Liver (tissue), 9 donors: Measurements from ENCODE around the gene BRSK1. TPM values are rescaled to one million over a fixed set of nuclear protein-coding genes. Genes with fewer than 3 reads are reported as not detected.

Experiments used
- DNase-seq: peaks from one replicate; pipeline ENCODE4 v3.0.0-alpha.2; 2017; ENCODE audit warnings: low spot score
- H3K27ac ChIP-seq, 2 donors: one replicate each; pipeline ENCODE4 v1.7.0; 2013; ENCODE audit warnings: inconsistent platforms in 2 of 2, low read length in 2 of 2, control low read depth in 1 of 2, low read depth in 1 of 2, mild to moderate bottlenecking in 1 of 2
- H3K27me3 ChIP-seq, 4 donors: one replicate each; pipeline versions ENCODE4 v1.6.1 to v1.7.0; 2013; ENCODE audit warnings: low read length in 3 of 4, inconsistent platforms in 1 of 4, mild to moderate bottlenecking in 1 of 4, moderate library complexity in 1 of 4; ENCODE audit not compliant: control insufficient read depth in 4 of 4, insufficient read depth in 4 of 4
- H3K36me3 ChIP-seq, 4 donors: one replicate each; pipeline versions ENCODE4 v1.6.1 to v1.7.0; 2013; ENCODE audit warnings: low read length in 3 of 4, mild to moderate bottlenecking in 3 of 4, low read depth in 1 of 4, moderate library complexity in 1 of 4; ENCODE audit not compliant: control insufficient read depth in 4 of 4, insufficient read depth in 3 of 4
- H3K4me1 ChIP-seq, 4 donors: one replicate each; pipeline versions ENCODE4 v1.6.1 to v1.7.0; 2013; ENCODE audit warnings: low read length in 3 of 4, mild to moderate bottlenecking in 3 of 4, moderate library complexity in 1 of 4; ENCODE audit not compliant: control insufficient read depth in 4 of 4, insufficient read depth in 4 of 4
- H3K4me3 ChIP-seq, 3 donors: one replicate each; pipeline versions ENCODE4 v1.6.1 to v1.7.0; 2013; ENCODE audit warnings: low read length in 3 of 3, control low read depth in 1 of 3, low read depth in 1 of 3, mild to moderate bottlenecking in 1 of 3
- H3K9ac ChIP-seq, 2 donors: one replicate each; pipeline ENCODE4 v1.7.0; 2013; ENCODE audit warnings: low read length in 2 of 2, mild to moderate bottlenecking in 2 of 2, moderate library complexity in 2 of 2, control low read depth in 1 of 2, low read depth in 1 of 2
- H3K9me3 ChIP-seq, 4 donors: one replicate each; pipeline versions ENCODE4 v1.6.1 to v1.7.0; 2013; ENCODE audit warnings: low read length in 3 of 4; ENCODE audit not compliant: control insufficient read depth in 4 of 4
- ATF3 ChIP-seq: IDR thresholded peaks from 2 replicates; pipeline ENCODE4 v1.6.1; 2016; ENCODE audit warnings: antibody characterized with exemption
- CTCF ChIP-seq: fragments of 150-350 bp; IDR thresholded peaks from 2 replicates; pipeline ENCODE4 v1.5.1; 2017; ENCODE audit warnings: improper control_type of control experiment, low read depth, low read length; ENCODE audit not compliant: missing input control
- EGR1 ChIP-seq, 2 donors: IDR thresholded peaks; 2 replicates each; pipeline ENCODE4 v1.6.1; 2016 to 2018; ENCODE audit warnings: antibody characterized with exemption in 2 of 2, low read depth in 2 of 2
- FOXA1 ChIP-seq: IDR thresholded peaks from 2 replicates; pipeline ENCODE4 v1.6.1; 2016; ENCODE audit warnings: antibody characterized with exemption
- FOXA2 ChIP-seq: IDR thresholded peaks from 2 replicates; pipeline ENCODE4 v1.6.1; 2016; ENCODE audit warnings: antibody characterized with exemption
- GABPA ChIP-seq, 2 donors: IDR thresholded peaks in 1 of 2; conservative IDR thresholded peaks in 1 of 2; 2 replicates each; pipeline ENCODE4 v1.6.1; 2016; ENCODE audit warnings: antibody characterized with exemption in 2 of 2, mild to moderate bottlenecking in 1 of 2, moderate library complexity in 1 of 2
- HNF4A ChIP-seq, 2 donors: conservative IDR thresholded peaks; 2 replicates each; pipeline ENCODE4 v1.6.1; 2016; ENCODE audit warnings: antibody characterized with exemption in 2 of 2, mild to moderate bottlenecking in 2 of 2
- HNF4G ChIP-seq: IDR thresholded peaks from 2 replicates; pipeline ENCODE4 v1.6.1; 2016; ENCODE audit warnings: antibody characterized with exemption
- JUND ChIP-seq, 2 donors: IDR thresholded peaks; 2 replicates each; pipeline ENCODE4 v1.6.1; 2016; ENCODE audit warnings: antibody characterized with exemption in 2 of 2
- NR2F2 ChIP-seq: IDR thresholded peaks from 2 replicates; pipeline ENCODE4 v1.6.1; 2016; ENCODE audit warnings: antibody characterized with exemption
- RAD21 ChIP-seq, 2 donors: IDR thresholded peaks; 2 replicates each; pipeline ENCODE4 v1.6.1; 2016; ENCODE audit warnings: antibody characterized with exemption in 2 of 2, mild to moderate bottlenecking in 2 of 2
- REST ChIP-seq: IDR thresholded peaks from 2 replicates; pipeline ENCODE4 v1.6.1; 2016; ENCODE audit warnings: antibody characterized with exemption, mild to moderate bottlenecking
- RXRA ChIP-seq, 2 donors: IDR thresholded peaks; 2 replicates each; pipeline ENCODE4 v1.6.1; 2017 to 2018; ENCODE audit warnings: antibody characterized with exemption in 2 of 2, mild to moderate bottlenecking in 1 of 2
- SP1 ChIP-seq: IDR thresholded peaks from 2 replicates; pipeline ENCODE4 v1.6.1; 2018; ENCODE audit warnings: antibody characterized with exemption, mild to moderate bottlenecking
- TAF1 ChIP-seq: conservative IDR thresholded peaks from 2 replicates; pipeline ENCODE4 v1.6.1; 2016; ENCODE audit warnings: antibody characterized with exemption, mild to moderate bottlenecking
- YY1 ChIP-seq: IDR thresholded peaks from 2 replicates; pipeline ENCODE4 v1.6.1; 2016; ENCODE audit warnings: antibody characterized with exemption, mild to moderate bottlenecking
- WGBS: extraction: QIAGEN DNeasy Blood & Tissue Kit; methylation state at CpG from one replicate; pipeline ENCODE4 v1.1.7; 2013; 5-methylcytosine and 5-hydroxymethylcytosine counted together
- polyA plus RNA-seq, 2 donors: library from polyadenylated mRNA; stranded (reverse) in 1 of 2; unstranded in 1 of 2; fragments of 200-250 nt in 1 of 2; fragments of >200 nt in 1 of 2; fragmentation: Nextera tagmentation in 1 of 2; extraction: Ambion mirVana in 1 of 2; gene quantifications; one replicate each; pipeline versions ENCODE4 v1.2.1 to v1.2.3, GENCODE V29; 2013 to 2015
- total RNA-seq, 2 donors: library from RNA; depleted of rRNA; stranded (reverse); fragments of >200 nt; gene quantifications; one replicate each; pipeline ENCODE4 v1.2.3, GENCODE V29; 2014
- TF ChIP-seq, protein P1 (sequence below): IDR thresholded peaks from 2 replicates; pipeline ENCODE4 v1.6.1; 2016; ENCODE audit warnings: antibody characterized with exemption
- TF ChIP-seq, protein P2 (sequence below): IDR thresholded peaks from 2 replicates; pipeline ENCODE4 v1.6.1; 2016; ENCODE audit warnings: antibody characterized with exemption
- donor health status: healthy.
- donor health status: healthy.
- donor health status: healthy.
- donor health status: healthy.
- donor health status: healthy.

Gene BRSK1
- total and polyA plus RNA-seq, 4 donors = 0.10 to 0.65 (median 0.42) TPM; not detected in 1

DNA sequence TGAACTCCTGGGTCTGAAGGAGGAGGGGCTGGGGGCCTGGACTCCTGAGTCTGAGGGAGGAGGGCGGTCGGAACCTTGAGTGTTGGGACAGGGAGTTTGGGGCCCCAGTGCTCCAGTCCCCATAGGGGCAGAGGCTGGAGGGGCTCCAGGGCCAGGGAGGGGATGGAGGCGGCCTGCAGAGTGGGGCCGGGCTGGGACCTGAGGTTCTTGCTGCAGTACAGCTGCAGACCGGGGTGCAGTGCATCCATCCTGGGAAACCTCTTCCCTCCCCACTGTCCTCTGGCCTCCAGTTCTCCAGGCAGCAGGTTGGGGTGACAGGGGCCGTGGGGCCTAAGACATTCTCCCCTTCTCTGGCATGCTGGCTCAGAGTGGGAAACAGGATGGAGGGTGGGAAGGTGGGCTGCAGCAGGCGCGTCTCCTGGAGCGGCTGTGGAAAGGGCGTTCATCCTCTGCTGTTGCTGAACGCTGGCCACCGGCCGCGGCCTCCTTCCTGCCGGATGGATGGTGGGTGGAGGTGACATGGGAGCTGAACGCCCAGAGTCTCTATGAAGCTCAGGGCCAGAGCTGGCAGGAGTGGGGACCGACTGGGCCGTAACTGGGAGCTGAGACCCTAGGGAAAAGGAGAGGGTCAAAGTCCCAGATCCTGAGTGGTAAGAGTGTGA lies 1.6 kb downstream of the BRSK1 start:
- DNase-seq = no peak
- no peak overlapping the region for H3K4me3 ChIP-seq
- WGBS = 50% methylated on average over 18 of the region's 18 CpGs
- no peak overlapping the region for H3K9ac ChIP-seq
- H3K36me3 ChIP-seq = no peaks in the 10 kb centered on the region
- TF ChIP-seq, protein P1, sequence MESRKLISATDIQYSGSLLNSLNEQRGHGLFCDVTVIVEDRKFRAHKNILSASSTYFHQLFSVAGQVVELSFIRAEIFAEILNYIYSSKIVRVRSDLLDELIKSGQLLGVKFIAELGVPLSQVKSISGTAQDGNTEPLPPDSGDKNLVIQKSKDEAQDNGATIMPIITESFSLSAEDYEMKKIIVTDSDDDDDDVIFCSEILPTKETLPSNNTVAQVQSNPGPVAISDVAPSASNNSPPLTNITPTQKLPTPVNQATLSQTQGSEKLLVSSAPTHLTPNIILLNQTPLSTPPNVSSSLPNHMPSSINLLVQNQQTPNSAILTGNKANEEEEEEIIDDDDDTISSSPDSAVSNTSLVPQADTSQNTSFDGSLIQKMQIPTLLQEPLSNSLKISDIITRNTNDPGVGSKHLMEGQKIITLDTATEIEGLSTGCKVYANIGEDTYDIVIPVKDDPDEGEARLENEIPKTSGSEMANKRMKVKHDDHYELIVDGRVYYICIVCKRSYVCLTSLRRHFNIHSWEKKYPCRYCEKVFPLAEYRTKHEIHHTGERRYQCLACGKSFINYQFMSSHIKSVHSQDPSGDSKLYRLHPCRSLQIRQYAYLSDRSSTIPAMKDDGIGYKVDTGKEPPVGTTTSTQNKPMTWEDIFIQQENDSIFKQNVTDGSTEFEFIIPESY = no peak
- no peak for TF ChIP-seq RAD21 (IDR thresholded peaks at IDR 0.05)
- no peak for TF ChIP-seq NR2F2
- TF ChIP-seq HNF4G = no peak
- no peak for TF ChIP-seq SP1
- no peak for TF ChIP-seq GABPA (IDR thresholded peaks at IDR 0.05 in 1 of 2, conservative IDR thresholded peaks at IDR 0.05 in 1 of 2)
- TF ChIP-seq, protein P2, sequence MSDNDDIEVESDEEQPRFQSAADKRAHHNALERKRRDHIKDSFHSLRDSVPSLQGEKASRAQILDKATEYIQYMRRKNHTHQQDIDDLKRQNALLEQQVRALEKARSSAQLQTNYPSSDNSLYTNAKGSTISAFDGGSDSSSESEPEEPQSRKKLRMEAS = no peak
- no peak for TF ChIP-seq ATF3
- no peak for TF ChIP-seq JUND (IDR thresholded peaks at IDR 0.05)
- no peak for TF ChIP-seq TAF1
- TF ChIP-seq RXRA (IDR thresholded peaks at IDR 0.05) = no peak
- no peak for TF ChIP-seq FOXA2
- TF ChIP-seq HNF4A (conservative IDR thresholded peaks at IDR 0.05) = no peak
- no peak for TF ChIP-seq CTCF
- TF ChIP-seq YY1 = no peak
- TF ChIP-seq FOXA1 = no peak
- TF ChIP-seq REST = no peak
- no peak for TF ChIP-seq EGR1 (IDR thresholded peaks at IDR 0.05; ENCODE audit: low read depth in 2 of 2)
- H3K4me1 ChIP-seq = peaks cover 0 to 5% (median 0%) of the 10 kb centered on the region in 4 donors
- no peak overlapping the region for H3K27ac ChIP-seq
- no peaks in the 10 kb centered on the region for H3K27me3 ChIP-seq
- H3K9me3 ChIP-seq = no peaks in the 10 kb centered on the region
